Sigmoid colon (tissue), 4 donors: ENCODE measurements around the gene COL5A1.

Experiments
- POLR2A ChIP-seq, 2 donors: fragments of 450-650 bp; IDR thresholded peaks; one replicate each; pipeline ENCODE4 v1.6.1; 2016; ENCODE audit warnings: antibody characterized with exemption in 2 of 2, mild to moderate bottlenecking in 2 of 2, moderate library complexity in 2 of 2
- POLR2AphosphoS5 ChIP-seq, 4 donors: sonication (generic); formaldehyde crosslinking; IDR thresholded peaks; one replicate each; pipeline ENCODE4 v1.6.1; 2017; ENCODE audit warnings: antibody characterized with exemption in 4 of 4
- TF ChIP-seq, protein P1 (sequence below), 4 experiments: fragments of 450-650 bp in 3 of 4; fragments of 200-600 bp in 1 of 4; IDR thresholded peaks; one replicate each; pipeline ENCODE4 v1.5.1; 2016 to 2019; ENCODE audit warnings: antibody characterized with exemption in 4 of 4, mild to moderate bottlenecking in 3 of 4, moderate library complexity in 2 of 4

DNA sequence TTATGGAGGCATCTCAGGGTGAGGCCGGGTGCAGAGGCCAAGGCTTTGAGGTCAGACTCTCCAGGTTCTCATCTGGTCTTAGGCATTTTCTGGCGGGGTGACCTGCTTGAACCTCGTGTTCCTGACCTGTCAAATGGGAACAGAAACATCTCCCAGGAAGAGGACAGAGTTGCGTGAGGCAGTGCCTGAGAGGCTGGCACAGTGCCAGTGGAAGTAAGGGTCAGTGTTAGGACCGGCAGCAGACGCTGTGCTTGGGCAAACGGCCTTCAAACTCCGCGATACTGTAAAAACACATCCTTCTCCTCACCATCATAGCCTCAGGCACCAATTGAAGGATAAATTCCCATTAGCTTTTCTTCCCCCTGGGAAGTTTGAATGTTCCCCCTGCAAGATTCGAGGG, 183.4 kb downstream of the COL5A1 start:
- TF ChIP-seq, protein P1, sequence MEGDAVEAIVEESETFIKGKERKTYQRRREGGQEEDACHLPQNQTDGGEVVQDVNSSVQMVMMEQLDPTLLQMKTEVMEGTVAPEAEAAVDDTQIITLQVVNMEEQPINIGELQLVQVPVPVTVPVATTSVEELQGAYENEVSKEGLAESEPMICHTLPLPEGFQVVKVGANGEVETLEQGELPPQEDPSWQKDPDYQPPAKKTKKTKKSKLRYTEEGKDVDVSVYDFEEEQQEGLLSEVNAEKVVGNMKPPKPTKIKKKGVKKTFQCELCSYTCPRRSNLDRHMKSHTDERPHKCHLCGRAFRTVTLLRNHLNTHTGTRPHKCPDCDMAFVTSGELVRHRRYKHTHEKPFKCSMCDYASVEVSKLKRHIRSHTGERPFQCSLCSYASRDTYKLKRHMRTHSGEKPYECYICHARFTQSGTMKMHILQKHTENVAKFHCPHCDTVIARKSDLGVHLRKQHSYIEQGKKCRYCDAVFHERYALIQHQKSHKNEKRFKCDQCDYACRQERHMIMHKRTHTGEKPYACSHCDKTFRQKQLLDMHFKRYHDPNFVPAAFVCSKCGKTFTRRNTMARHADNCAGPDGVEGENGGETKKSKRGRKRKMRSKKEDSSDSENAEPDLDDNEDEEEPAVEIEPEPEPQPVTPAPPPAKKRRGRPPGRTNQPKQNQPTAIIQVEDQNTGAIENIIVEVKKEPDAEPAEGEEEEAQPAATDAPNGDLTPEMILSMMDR (IDR thresholded peaks at IDR 0.05) = no peak
- TF ChIP-seq POLR2A (IDR thresholded peaks at IDR 0.05) = no peak
- TF ChIP-seq POLR2AphosphoS5 (IDR thresholded peaks at IDR 0.05) = no peak
